A549 (cell line): ENCODE data around the gene GNAT2.

Experiments
- ELK1 ChIP-seq: fragments of 150-350 bp; IDR thresholded peaks from 2 replicates; pipeline ENCODE4 v1.6.1; 2014; ENCODE audit warnings: low read depth, mild to moderate bottlenecking, low read length
- EP300 ChIP-seq, 2 experiments: fragments of >200 bp; sonication (Bioruptor Twin); formaldehyde crosslinking; IDR thresholded peaks; 2 replicates in 1 of 2; 3 replicates in 1 of 2; pipeline ENCODE4 v1.6.1; 2016 to 2017
- POLR2A ChIP-seq: IDR thresholded peaks from 2 replicates; pipeline ENCODE4 v1.6.1; 2012; ENCODE audit warnings: mild to moderate bottlenecking, low read length
- RAD21 ChIP-seq, 2 experiments: fragments of >200 bp in 1 of 2; sonication (Bioruptor Twin) in 1 of 2; formaldehyde crosslinking in 1 of 2; IDR thresholded peaks in 1 of 2; conservative IDR thresholded peaks in 1 of 2; 2 replicates in 1 of 2; 3 replicates in 1 of 2; pipeline ENCODE4 v1.6.1; 2012 to 2018; ENCODE audit warnings: inconsistent platforms in 1 of 2
- RCOR1 ChIP-seq: fragments of 150-350 bp; IDR thresholded peaks from 2 replicates; pipeline ENCODE4 v1.6.1; 2014; ENCODE audit warnings: antibody characterized with exemption, low read length, low read depth
- REST ChIP-seq: fragments of 200-600 bp; sonication (generic); IDR thresholded peaks from 2 replicates; pipeline ENCODE4 v1.6.1; 2016; ENCODE audit warnings: antibody characterized with exemption, mild to moderate bottlenecking, moderate library complexity
- RNF2 ChIP-seq: fragments of 200-600 bp; sonication (generic); IDR thresholded peaks from 2 replicates; pipeline ENCODE4 v1.6.1; 2016; ENCODE audit warnings: low read depth, mild to moderate bottlenecking, antibody characterized with exemption, moderate library complexity, borderline replicate concordance
- TF ChIP-seq, protein P1 (sequence below): fragments of >200 bp; sonication (Bioruptor Twin); formaldehyde crosslinking; IDR thresholded peaks from 3 replicates; pipeline ENCODE4 v1.5.1; 2016

DNA sequence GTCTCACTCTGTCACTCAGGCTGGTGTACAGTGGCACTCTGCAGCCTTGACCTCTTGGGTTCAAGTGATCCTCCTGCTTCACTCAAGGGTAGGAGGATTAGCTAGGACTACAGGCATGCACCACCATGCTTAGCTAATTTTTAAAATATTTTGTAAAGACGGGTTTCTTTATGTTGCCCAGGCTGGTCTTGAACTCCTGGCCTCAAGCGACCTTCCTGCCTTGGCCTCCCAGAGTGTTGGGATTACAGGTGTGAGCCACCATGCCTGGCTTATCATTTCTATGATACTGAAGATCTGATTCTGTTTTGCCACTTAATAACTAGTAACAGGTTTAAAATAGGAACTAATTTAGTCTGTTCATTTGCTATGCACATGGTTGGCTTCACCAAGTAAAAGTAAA lies 37.4 kb downstream of the GNAT2 start:
- TF ChIP-seq, protein P1, sequence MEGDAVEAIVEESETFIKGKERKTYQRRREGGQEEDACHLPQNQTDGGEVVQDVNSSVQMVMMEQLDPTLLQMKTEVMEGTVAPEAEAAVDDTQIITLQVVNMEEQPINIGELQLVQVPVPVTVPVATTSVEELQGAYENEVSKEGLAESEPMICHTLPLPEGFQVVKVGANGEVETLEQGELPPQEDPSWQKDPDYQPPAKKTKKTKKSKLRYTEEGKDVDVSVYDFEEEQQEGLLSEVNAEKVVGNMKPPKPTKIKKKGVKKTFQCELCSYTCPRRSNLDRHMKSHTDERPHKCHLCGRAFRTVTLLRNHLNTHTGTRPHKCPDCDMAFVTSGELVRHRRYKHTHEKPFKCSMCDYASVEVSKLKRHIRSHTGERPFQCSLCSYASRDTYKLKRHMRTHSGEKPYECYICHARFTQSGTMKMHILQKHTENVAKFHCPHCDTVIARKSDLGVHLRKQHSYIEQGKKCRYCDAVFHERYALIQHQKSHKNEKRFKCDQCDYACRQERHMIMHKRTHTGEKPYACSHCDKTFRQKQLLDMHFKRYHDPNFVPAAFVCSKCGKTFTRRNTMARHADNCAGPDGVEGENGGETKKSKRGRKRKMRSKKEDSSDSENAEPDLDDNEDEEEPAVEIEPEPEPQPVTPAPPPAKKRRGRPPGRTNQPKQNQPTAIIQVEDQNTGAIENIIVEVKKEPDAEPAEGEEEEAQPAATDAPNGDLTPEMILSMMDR = no peak
- TF ChIP-seq REST (no peak), POLR2A (no peak), EP300 (IDR thresholded peaks at IDR 0.05) (no peak), RNF2 (no peak), ELK1 (no peak), RAD21 (conservative IDR thresholded peaks at IDR 0.05 in 1 of 2, IDR thresholded peaks at IDR 0.05 in 1 of 2) (no peak), RCOR1 (no peak)
